ENCODE measurements around the gene DPP4. TPM values are rescaled to one million over a fixed set of nuclear protein-coding genes. Genes with fewer than 3 reads are reported as not detected.

Gene DPP4
- polyA plus RNA-seq, 1 donor (not counting 4 experiments of a cell fraction or from before 2014, with no cell fraction given): 1.1 TPM

GRCh38 chr2:161992531-161992930, 81.5 kb downstream of the DPP4 start:
- TF ChIP-seq EZH2 (IDR thresholded peaks at IDR 0.05; ENCODE audit: low read length): no peak
- no peak overlapping the region for H3K27ac ChIP-seq (ENCODE audit: control insufficient read depth, insufficient read depth, low read length)

GRCh38 chr2:161991991-161992390, 82.0 kb downstream of the DPP4 start:
- Histone ChIP-seq H3K36me3 (ENCODE audit: control insufficient read depth in 2 of 2, extremely low read depth in 1 of 2, insufficient read depth in 2 of 2, low read length in 2 of 2) (no peaks in the 10 kb centered on the region), H3K27me3 (ENCODE audit: control insufficient read depth, extremely low read depth, insufficient read depth, low read length) (no peaks in the 10 kb centered on the region), H2AFZ (ENCODE audit: control insufficient read depth, low read length) (no peak overlapping the region), H3K4me3 (ENCODE audit: control insufficient read depth in 2 of 3, extremely low read depth in 1 of 3, insufficient read depth in 2 of 3, low read depth in 1 of 3, low read length in 3 of 3) (no peak overlapping the region), H3K9me1 (ENCODE audit: control insufficient read depth, extremely low read depth, insufficient read depth, low read length) (no peaks in the 10 kb centered on the region), H3K9me3 (ENCODE audit: control insufficient read depth, low read depth, low read length) (no peaks in the 10 kb centered on the region), H3K4me2 (ENCODE audit: control insufficient read depth, extremely low read depth, insufficient read depth, low read depth, low read length) (no peak overlapping the region), H3K79me2 (ENCODE audit: control insufficient read depth, insufficient read depth, low read length) (no peaks in the 10 kb centered on the region), H3K27ac (ENCODE audit: control insufficient read depth, insufficient read depth, low read length) (no peak overlapping the region), H4K20me1 (ENCODE audit: control insufficient read depth, extremely low read depth, insufficient read depth, low read length) (no peaks in the 10 kb centered on the region), H3K9ac (ENCODE audit: control insufficient read depth, extremely low read depth, insufficient read depth, low read length) (no peak overlapping the region), H3K4me1 (ENCODE audit: control insufficient read depth, extremely low read depth, insufficient read depth, low read length) (peaks cover 19% of the 10 kb centered on the region)
- DNase-seq (ENCODE audit: low read depth, low spot score): no peak
- FAIRE-seq: no peak
- dilution Hi-C loops (cut with MboI; ENCODE audit: extremely low pct_ligation_motif_present, low sequenced_read_pairs): no loop called here
- TF ChIP-seq EZH2 (IDR thresholded peaks at IDR 0.05; ENCODE audit: low read length): no peak
- no peak for TF ChIP-seq CTCF (optimal IDR thresholded peaks at IDR 0.05 in 1 of 3, IDR thresholded peaks at IDR 0.05 in 1 of 3, conservative IDR thresholded peaks at IDR 0.05 in 1 of 3; ENCODE audit: extremely low read depth in 1 of 3, insufficient read depth in 2 of 3, low read length in 3 of 3)

More at GRCh38 chr2:161992531-161992930, 81.5 kb downstream of the DPP4 start:
- H4K20me1 ChIP-seq (ENCODE audit: control insufficient read depth, extremely low read depth, insufficient read depth, low read length): no peaks in the 10 kb centered on the region
- peaks cover 19% of the 10 kb centered on the region for H3K4me1 ChIP-seq (ENCODE audit: control insufficient read depth, extremely low read depth, insufficient read depth, low read length)
- no peaks in the 10 kb centered on the region for H3K36me3 ChIP-seq (ENCODE audit: control insufficient read depth in 2 of 2, extremely low read depth in 1 of 2, insufficient read depth in 2 of 2, low read length in 2 of 2)
- DNase-seq (ENCODE audit: low read depth, low spot score) (no peak), FAIRE-seq (no peak)
- no peaks in the 10 kb centered on the region for H3K27me3 ChIP-seq (ENCODE audit: control insufficient read depth, extremely low read depth, insufficient read depth, low read length)
- dilution Hi-C loops (cut with MboI; ENCODE audit: extremely low pct_ligation_motif_present, low sequenced_read_pairs): no loop called here
- H3K9me1 ChIP-seq (ENCODE audit: control insufficient read depth, extremely low read depth, insufficient read depth, low read length): no peaks in the 10 kb centered on the region
- no peak overlapping the region for H3K9ac ChIP-seq (ENCODE audit: control insufficient read depth, extremely low read depth, insufficient read depth, low read length)
- H3K4me2 ChIP-seq (ENCODE audit: control insufficient read depth, extremely low read depth, insufficient read depth, low read depth, low read length): no peak overlapping the region
- no peaks in the 10 kb centered on the region for H3K9me3 ChIP-seq (ENCODE audit: control insufficient read depth, low read depth, low read length)
- H3K79me2 ChIP-seq (ENCODE audit: control insufficient read depth, insufficient read depth, low read length): no peaks in the 10 kb centered on the region
- H3K4me3 ChIP-seq (ENCODE audit: control insufficient read depth in 2 of 3, extremely low read depth in 1 of 3, insufficient read depth in 2 of 3, low read depth in 1 of 3, low read length in 3 of 3): no peak overlapping the region
- H2AFZ ChIP-seq (ENCODE audit: control insufficient read depth, low read length): peak overlapping the region; percentile 66

GRCh38 chr2:161990741-161991140, 83.3 kb downstream of the DPP4 start:
- FAIRE-seq: peak; percentile 96
- Histone ChIP-seq H3K9me1 (ENCODE audit: control insufficient read depth, extremely low read depth, insufficient read depth, low read length) (no peaks in the 10 kb centered on the region), H3K4me2 (ENCODE audit: control insufficient read depth, extremely low read depth, insufficient read depth, low read depth, low read length) (peak overlapping the region; percentile 66), H3K4me1 (ENCODE audit: control insufficient read depth, extremely low read depth, insufficient read depth, low read length) (peaks cover 19% of the 10 kb centered on the region), H3K79me2 (ENCODE audit: control insufficient read depth, insufficient read depth, low read length) (no peaks in the 10 kb centered on the region), H2AFZ (ENCODE audit: control insufficient read depth, low read length) (no peak overlapping the region), H3K9ac (ENCODE audit: control insufficient read depth, extremely low read depth, insufficient read depth, low read length) (no peak overlapping the region), H3K9me3 (ENCODE audit: control insufficient read depth, low read depth, low read length) (no peaks in the 10 kb centered on the region), H3K27me3 (ENCODE audit: control insufficient read depth, extremely low read depth, insufficient read depth, low read length) (no peaks in the 10 kb centered on the region), H4K20me1 (ENCODE audit: control insufficient read depth, extremely low read depth, insufficient read depth, low read length) (no peaks in the 10 kb centered on the region), H3K27ac (ENCODE audit: control insufficient read depth, insufficient read depth, low read length) (peak overlapping the region; percentile 43), H3K4me3 (ENCODE audit: control insufficient read depth in 2 of 3, extremely low read depth in 1 of 3, insufficient read depth in 2 of 3, low read depth in 1 of 3, low read length in 3 of 3) (peak overlapping the region in 1 of 3 experiments; percentile 11), H3K36me3 (ENCODE audit: control insufficient read depth in 2 of 2, extremely low read depth in 1 of 2, insufficient read depth in 2 of 2, low read length in 2 of 2) (no peaks in the 10 kb centered on the region)
- dilution Hi-C loops (cut with MboI; ENCODE audit: extremely low pct_ligation_motif_present, low sequenced_read_pairs): no loop called here
- no peak for TF ChIP-seq EZH2 (IDR thresholded peaks at IDR 0.05; ENCODE audit: low read length)
- DNase-seq (ENCODE audit: low read depth, low spot score): peak; percentile 56

Data from keratinocyte (primary cell).